HepG2 (cell line): Measurements from ENCODE around the gene WNT7A. TPM values are rescaled to one million over a fixed set of nuclear protein-coding genes. Genes with fewer than 3 reads are reported as not detected.

Experiments used
- ATAC-seq: fragments of 200-7000 bp; cut with Tn5 transposase; 3 replicates; pipeline ENCODE4 v1.9.1; 2020; ENCODE audit warnings: mild to moderate bottlenecking, moderate library complexity
- BruUV-seq: library from RNA; stranded (reverse); fragments of 400-500 nt; replicated peaks from 2 replicates; lab custom pipeline; 2021; lab: Mats Ljungman, UMichigan
- CTCF ChIA-PET: fragments of 300-600 bp; formaldehyde crosslinking; extraction: SDS; loops from one replicate; lab custom pipeline; 2021; ENCODE audit warnings: low total read pairs, inconsistent platforms, low intra/inter-chr PET ratio; lab: Yijun Ruan, JAX
- POLR2A ChIA-PET: fragments of 350-600 bp; sonication (Branson Sonifier 250); formaldehyde crosslinking; loops from one replicate; lab custom pipeline; 2020; ENCODE audit warnings: antibody characterized with exemption, inconsistent platforms; lab: Yijun Ruan, JAX
- DNase-seq: peaks from one replicate; pipeline ENCODE4 v3.0.0-alpha.2; 2015; ENCODE audit warnings: low spot score
- FAIRE-seq: peaks from 3 replicates; lab custom pipeline; 2011; peaks lifted over from hg19 to GRCh38; lab: Jason Lieb, UNC
- H2AFZ ChIP-seq: one replicate; pipeline ENCODE4 v1.6.1; 2011; ENCODE audit warnings: low read length, inconsistent platforms
- H3K27ac ChIP-seq: fragments of 300-600 bp; 3 replicates; pipeline ENCODE4 v1.8.0; 2011; ENCODE audit warnings: mixed run types, mild to moderate bottlenecking, mixed read lengths, low read length, inconsistent platforms; ENCODE audit not compliant: insufficient read depth; ENCODE audit errors: extremely low read length
- H3K27me3 ChIP-seq, 2 experiments: fragments of 200-600 bp in 1 of 2; 2 replicates in 1 of 2; 3 replicates in 1 of 2; pipeline versions ENCODE4 v1.6.0 to v1.8.0; 2011; ENCODE audit warnings: low read length in 2 of 2, mild to moderate bottlenecking in 2 of 2, moderate library complexity in 2 of 2, inconsistent platforms in 1 of 2; ENCODE audit not compliant: insufficient read depth in 2 of 2, control insufficient read depth in 1 of 2
- H3K36me3 ChIP-seq, 2 experiments: fragments of 200-600 bp in 1 of 2; replicated peaks in 1 of 2; 2 replicates in 1 of 2; 3 replicates in 1 of 2; pipeline versions ENCODE4 v1.5.1 to v1.8.0; 2011; ENCODE audit warnings: low read length in 2 of 2, inconsistent platforms in 1 of 2; ENCODE audit not compliant: insufficient read depth in 2 of 2, control insufficient read depth in 1 of 2
- H3K4me1 ChIP-seq: 2 replicates; pipeline ENCODE4 v1.5.1; 2012; ENCODE audit warnings: low read length, inconsistent platforms; ENCODE audit not compliant: insufficient read depth
- H3K4me2 ChIP-seq: 2 replicates; pipeline ENCODE4 v1.6.0; 2011; ENCODE audit warnings: low read depth, low read length, inconsistent platforms
- H3K4me3 ChIP-seq, 3 experiments: fragments of 200-600 bp in 1 of 3; sonication (generic), shearing (Covaris generic) in 1 of 3; replicated peaks in 1 of 3; 2 replicates each; pipeline ENCODE4 v1.5.1; 2011 to 2016; ENCODE audit warnings: low read length in 3 of 3, inconsistent platforms in 2 of 3, low read depth in 2 of 3, mild to moderate bottlenecking in 2 of 3, control low read depth in 1 of 3, mixed read lengths in 1 of 3; ENCODE audit not compliant: insufficient read depth in 1 of 3
- H3K79me2 ChIP-seq: one replicate; pipeline ENCODE4 v1.6.1; 2011; ENCODE audit warnings: low read length, inconsistent platforms; ENCODE audit not compliant: insufficient read depth
- H3K9ac ChIP-seq: 2 replicates; pipeline ENCODE4 v1.6.0; 2011; ENCODE audit warnings: mild to moderate bottlenecking, low read depth, low read length, inconsistent platforms; ENCODE audit not compliant: insufficient read depth
- H3K9me3 ChIP-seq: 2 replicates; pipeline ENCODE4 v1.5.1; 2012; ENCODE audit warnings: mild to moderate bottlenecking, low read length
- H4K20me1 ChIP-seq: 2 replicates; pipeline ENCODE4 v1.6.0; 2011; ENCODE audit warnings: inconsistent platforms, mild to moderate bottlenecking, low read length, moderate library complexity; ENCODE audit not compliant: insufficient read depth
- CENPX ChIP-seq: sonication (generic); formaldehyde crosslinking; IDR thresholded peaks from 2 replicates; pipeline ENCODE4 v1.9.0; 2021; ENCODE audit warnings: mild to moderate bottlenecking, missing genetic modification reagents, moderate library complexity
- DR1 ChIP-seq: sonication (generic); formaldehyde crosslinking; IDR thresholded peaks from 2 replicates; pipeline ENCODE4 v1.8.0; 2021; ENCODE audit warnings: mild to moderate bottlenecking, missing genetic modification reagents, inconsistent platforms
- GATAD2A ChIP-seq: IDR thresholded peaks from 2 replicates; pipeline ENCODE4 v1.6.1; 2016
- IKZF5 ChIP-seq: IDR thresholded peaks from 2 replicates; pipeline ENCODE4 v1.6.1; 2018; ENCODE audit warnings: missing genetic modification reagents, mild to moderate bottlenecking, missing compliant biosample characterization
- NFE2 ChIP-seq: sonication (generic); formaldehyde crosslinking; IDR thresholded peaks from 2 replicates; pipeline ENCODE4 v1.4.0; 2020; ENCODE audit warnings: missing genetic modification reagents
- ZNF10 ChIP-seq: sonication (generic); formaldehyde crosslinking; IDR thresholded peaks from 2 replicates; pipeline ENCODE4 v1.4.0; 2020; ENCODE audit warnings: mild to moderate bottlenecking, low read depth, missing genetic modification reagents, borderline replicate concordance
- ZNF253 ChIP-seq: sonication (generic); formaldehyde crosslinking; IDR thresholded peaks from 2 replicates; pipeline ENCODE4 v1.8.0; 2022; ENCODE audit warnings: mild to moderate bottlenecking, missing genetic modification reagents, borderline replicate concordance
- ZNF354B ChIP-seq: sonication (generic); formaldehyde crosslinking; IDR thresholded peaks from 2 replicates; pipeline ENCODE4 v1.8.0; 2022; ENCODE audit warnings: mild to moderate bottlenecking, missing genetic modification reagents
- ZNF549 ChIP-seq: sonication (generic); formaldehyde crosslinking; IDR thresholded peaks from 2 replicates; pipeline ENCODE4 v1.5.0; 2020; ENCODE audit warnings: missing genetic modification reagents
- ZNF562 ChIP-seq: sonication (generic); formaldehyde crosslinking; IDR thresholded peaks from 2 replicates; pipeline ENCODE4 v1.8.0; 2022; ENCODE audit warnings: missing genetic modification reagents, borderline replicate concordance
- ZNF567 ChIP-seq: sonication (generic); formaldehyde crosslinking; IDR thresholded peaks from 2 replicates; pipeline ENCODE4 v1.8.1; 2023; ENCODE audit warnings: mild to moderate bottlenecking, missing genetic modification reagents, borderline replicate concordance
- ZNF674 ChIP-seq: sonication (generic); formaldehyde crosslinking; IDR thresholded peaks from 2 replicates; pipeline ENCODE4 v1.5.0; 2020; ENCODE audit warnings: low read depth, mild to moderate bottlenecking, missing genetic modification reagents
- ZNF749 ChIP-seq: sonication (generic); formaldehyde crosslinking; IDR thresholded peaks from 2 replicates; pipeline ENCODE4 v1.8.0; 2022; ENCODE audit warnings: mild to moderate bottlenecking, missing genetic modification reagents, moderate library complexity, borderline replicate concordance
- WGBS: methylation state at CpG from one replicate; pipeline ENCODE4 v1.1.6; 2017; ENCODE audit warnings: low lambda C conversion rate; 5-methylcytosine and 5-hydroxymethylcytosine counted together
- in situ Hi-C: cut with HindIII; loops from 2 replicates; pipeline ENCODE4 v1.10.0; 2017; ENCODE audit warnings: low pct_unique_long_range_greater_than_20kb; ENCODE audit not compliant: extremely low pct_ligation_motif_present
- intact Hi-C: fragments of 100-400 bp; cut with micrococcal nuclease; formaldehyde crosslinking; loops from one replicate; pipeline ENCODE4 v1.10.0; 2022; ENCODE audit not compliant: unreplicated experiment
- polyA plus RNA-seq, 8 experiments: library from polyadenylated mRNA; depleted of rRNA in 3 of 8; stranded (reverse) in 7 of 8; unstranded in 1 of 8; fragments of >200 nt; fragmentation: Illumina TruSeq in 4 of 8; extraction: Trizol in 4 of 8; gene quantifications; 2 replicates each; pipeline versions ENCODE4 v1.2.1 to v1.2.3, GENCODE V29; 2011 to 2016; ENCODE audit warnings: low read depth in 4 of 8, missing spikeins in 1 of 8, mixed read lengths in 1 of 8; ENCODE audit not compliant: insufficient read depth in 1 of 8
- total RNA-seq, 5 experiments: library from RNA; depleted of rRNA; stranded (reverse); fragments of >200 nt; fragmentation: Illumina TruSeq; extraction: Trizol; gene quantifications; 2 replicates each; pipeline ENCODE4 v1.2.3, GENCODE V29; 2016; ENCODE audit warnings: low read depth in 1 of 5
- TF ChIP-seq, protein P1 (sequence below): sonication (generic); formaldehyde crosslinking; IDR thresholded peaks from 2 replicates; pipeline ENCODE4 v1.5.1; 2020; ENCODE audit warnings: mild to moderate bottlenecking, missing genetic modification reagents, moderate library complexity
- TF ChIP-seq, protein P2 (sequence below): sonication (generic); formaldehyde crosslinking; IDR thresholded peaks from 2 replicates; pipeline ENCODE4 v1.4.0; 2020; ENCODE audit warnings: missing genetic modification reagents

WNT7A gene
- total and polyA plus RNA-seq, 2 of the 13 experiments (the other 11 are each of a cell fraction or from before 2014, with no cell fraction given): not detected

DNA sequence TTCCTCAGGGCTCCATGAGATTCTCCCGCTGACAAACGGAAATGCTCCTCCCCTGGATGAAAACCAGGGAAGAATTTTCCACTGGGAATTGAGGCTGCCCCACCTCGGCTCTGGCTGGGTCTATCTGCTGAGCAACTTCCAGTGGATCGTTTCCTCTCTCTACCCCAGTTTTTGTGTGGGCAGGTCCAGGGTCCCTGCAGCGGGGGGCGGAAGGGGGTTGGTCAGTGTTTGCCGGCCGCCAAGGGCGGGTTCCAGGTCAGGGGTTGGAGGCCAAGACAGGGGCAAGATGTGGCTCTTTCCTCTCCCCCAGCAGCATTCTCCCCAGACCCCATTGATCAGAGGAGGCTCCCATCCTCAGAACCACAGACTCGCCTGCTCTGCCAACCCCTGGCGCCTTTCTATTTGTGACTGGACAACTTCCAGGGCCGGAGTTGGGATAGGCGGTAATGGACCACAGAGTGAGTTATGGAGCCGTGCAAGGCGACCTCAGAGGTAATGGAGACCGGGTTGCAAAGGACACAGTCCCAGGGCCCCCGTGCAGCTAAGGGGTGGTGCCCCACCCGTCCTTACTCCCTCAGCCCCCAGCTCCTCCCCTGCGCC, 92.2 kb downstream of the WNT7A start:
- no peak overlapping the region for H3K9ac ChIP-seq
- no peak overlapping the region for H3K4me3 ChIP-seq
- ATAC-seq (no peak), FAIRE-seq (no peak), DNase-seq (no peak)
- intact Hi-C loops (no loop called here), in situ Hi-C loops (no loop called here)
- ChIA-PET POLR2A (no interaction called here), CTCF (no interaction called here)
- H3K79me2 ChIP-seq: no peaks in the 10 kb centered on the region
- no peaks in the 10 kb centered on the region for H3K4me1 ChIP-seq
- peaks cover 31 to 92% of the 10 kb centered on the region in 2 experiments for H3K27me3 ChIP-seq
- peaks cover 9% of the 10 kb centered on the region; the same call in 1 of the 2 replicates for H4K20me1 ChIP-seq
- no peak overlapping the region for H2AFZ ChIP-seq
- no peak overlapping the region for H3K27ac ChIP-seq
- no peak overlapping the region for H3K4me2 ChIP-seq
- H3K9me3 ChIP-seq: no peaks in the 10 kb centered on the region
- TF ChIP-seq ZNF567 (CRISPR knock-in tag) (no peak), NFE2 (CRISPR knock-in tag) (no peak), ZNF253 (CRISPR knock-in tag) (no peak), ZNF549 (CRISPR knock-in tag) (no peak), ZNF10 (CRISPR knock-in tag) (no peak), ZNF562 (no peak), DR1 (CRISPR knock-in tag) (no peak), GATAD2A (CRISPR knock-in tag) (no peak), CENPX (CRISPR knock-in tag) (no peak), ZNF354B (no peak), ZNF749 (CRISPR knock-in tag) (no peak), IKZF5 (no peak), ZNF674 (CRISPR knock-in tag) (no peak)
- TF ChIP-seq, protein P1, sequence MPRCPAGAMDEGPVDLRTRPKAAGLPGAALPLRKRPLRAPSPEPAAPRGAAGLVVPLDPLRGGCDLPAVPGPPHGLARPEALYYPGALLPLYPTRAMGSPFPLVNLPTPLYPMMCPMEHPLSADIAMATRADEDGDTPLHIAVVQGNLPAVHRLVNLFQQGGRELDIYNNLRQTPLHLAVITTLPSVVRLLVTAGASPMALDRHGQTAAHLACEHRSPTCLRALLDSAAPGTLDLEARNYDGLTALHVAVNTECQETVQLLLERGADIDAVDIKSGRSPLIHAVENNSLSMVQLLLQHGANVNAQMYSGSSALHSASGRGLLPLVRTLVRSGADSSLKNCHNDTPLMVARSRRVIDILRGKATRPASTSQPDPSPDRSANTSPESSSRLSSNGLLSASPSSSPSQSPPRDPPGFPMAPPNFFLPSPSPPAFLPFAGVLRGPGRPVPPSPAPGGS (CRISPR knock-in tag): no peak
- TF ChIP-seq, protein P2, sequence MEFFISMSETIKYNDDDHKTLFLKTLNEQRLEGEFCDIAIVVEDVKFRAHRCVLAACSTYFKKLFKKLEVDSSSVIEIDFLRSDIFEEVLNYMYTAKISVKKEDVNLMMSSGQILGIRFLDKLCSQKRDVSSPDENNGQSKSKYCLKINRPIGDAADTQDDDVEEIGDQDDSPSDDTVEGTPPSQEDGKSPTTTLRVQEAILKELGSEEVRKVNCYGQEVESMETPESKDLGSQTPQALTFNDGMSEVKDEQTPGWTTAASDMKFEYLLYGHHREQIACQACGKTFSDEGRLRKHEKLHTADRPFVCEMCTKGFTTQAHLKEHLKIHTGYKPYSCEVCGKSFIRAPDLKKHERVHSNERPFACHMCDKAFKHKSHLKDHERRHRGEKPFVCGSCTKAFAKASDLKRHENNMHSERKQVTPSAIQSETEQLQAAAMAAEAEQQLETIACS: no peak
- no TSS peak for BruUV-seq
- 11% methylated on average over 10 of the region's 19 CpGs for WGBS
- no peaks in the 10 kb centered on the region for H3K36me3 ChIP-seq
